Ovary (tissue), 3 donors: ENCODE measurements around the gene TSPAN4.

Experiments used
- POLR2A ChIP-seq: fragments of 450-650 bp; IDR thresholded peaks from one replicate; pipeline ENCODE4 v1.6.1; 2017; ENCODE audit warnings: antibody characterized with exemption, mild to moderate bottlenecking, moderate library complexity
- TF ChIP-seq, protein P1 (sequence below), 3 donors: fragments of 450-650 bp in 2 of 3; fragments of 200-600 bp in 1 of 3; IDR thresholded peaks; one replicate each; pipeline versions ENCODE4 v1.5.1 to v1.8.0; 2016 to 2022; ENCODE audit warnings: antibody characterized with exemption in 3 of 3, mild to moderate bottlenecking in 1 of 3
- donor health status: DM: no; HTN: no; CAD: no.

DNA sequence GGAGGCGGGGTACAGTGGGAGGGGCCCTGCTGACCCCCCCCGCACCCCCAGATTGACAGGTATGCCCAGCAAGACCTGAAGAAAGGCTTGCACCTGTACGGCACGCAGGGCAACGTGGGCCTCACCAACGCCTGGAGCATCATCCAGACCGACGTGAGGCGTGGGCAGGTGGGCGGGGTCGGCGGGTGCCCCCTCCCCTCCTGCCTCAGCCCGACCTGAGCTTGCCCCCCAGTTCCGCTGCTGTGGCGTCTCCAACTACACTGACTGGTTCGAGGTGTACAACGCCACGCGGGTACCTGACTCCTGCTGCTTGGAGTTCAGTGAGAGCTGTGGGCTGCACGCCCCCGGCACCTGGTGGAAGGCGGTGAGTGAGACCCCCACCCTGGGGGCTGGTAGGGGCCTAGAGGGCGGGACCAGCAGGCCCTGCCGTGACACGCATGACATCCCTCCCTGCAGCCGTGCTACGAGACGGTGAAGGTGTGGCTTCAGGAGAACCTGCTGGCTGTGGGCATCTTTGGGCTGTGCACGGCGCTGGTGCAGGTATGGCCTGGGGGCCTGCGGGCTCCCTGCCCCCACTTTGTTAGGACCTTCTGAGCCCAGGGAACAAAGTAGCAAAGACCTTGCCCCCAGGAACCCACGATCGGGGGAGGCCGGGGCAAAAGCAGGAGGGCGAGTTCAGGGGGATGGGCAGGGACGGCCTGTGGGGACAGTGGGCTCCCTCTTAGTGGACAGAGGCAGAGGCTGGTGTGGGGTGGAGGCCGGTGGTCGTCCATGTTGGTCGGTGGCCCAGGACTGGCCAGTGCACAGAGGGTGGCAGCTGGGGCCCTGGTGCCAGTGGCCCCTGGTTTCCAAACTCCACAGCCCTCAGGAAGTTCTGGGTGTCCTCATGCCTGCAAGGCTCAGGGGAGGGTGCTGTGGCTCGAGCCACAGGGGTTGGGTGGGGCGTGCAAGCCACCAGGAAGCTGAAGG, 23.1 kb downstream of the TSPAN4 start:
- TF ChIP-seq, protein P1, sequence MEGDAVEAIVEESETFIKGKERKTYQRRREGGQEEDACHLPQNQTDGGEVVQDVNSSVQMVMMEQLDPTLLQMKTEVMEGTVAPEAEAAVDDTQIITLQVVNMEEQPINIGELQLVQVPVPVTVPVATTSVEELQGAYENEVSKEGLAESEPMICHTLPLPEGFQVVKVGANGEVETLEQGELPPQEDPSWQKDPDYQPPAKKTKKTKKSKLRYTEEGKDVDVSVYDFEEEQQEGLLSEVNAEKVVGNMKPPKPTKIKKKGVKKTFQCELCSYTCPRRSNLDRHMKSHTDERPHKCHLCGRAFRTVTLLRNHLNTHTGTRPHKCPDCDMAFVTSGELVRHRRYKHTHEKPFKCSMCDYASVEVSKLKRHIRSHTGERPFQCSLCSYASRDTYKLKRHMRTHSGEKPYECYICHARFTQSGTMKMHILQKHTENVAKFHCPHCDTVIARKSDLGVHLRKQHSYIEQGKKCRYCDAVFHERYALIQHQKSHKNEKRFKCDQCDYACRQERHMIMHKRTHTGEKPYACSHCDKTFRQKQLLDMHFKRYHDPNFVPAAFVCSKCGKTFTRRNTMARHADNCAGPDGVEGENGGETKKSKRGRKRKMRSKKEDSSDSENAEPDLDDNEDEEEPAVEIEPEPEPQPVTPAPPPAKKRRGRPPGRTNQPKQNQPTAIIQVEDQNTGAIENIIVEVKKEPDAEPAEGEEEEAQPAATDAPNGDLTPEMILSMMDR (IDR thresholded peaks at IDR 0.05): no peak
- no peak for TF ChIP-seq POLR2A
